ENCODE measurements around the gene BRD9. TPM values are rescaled to one million over a fixed set of nuclear protein-coding genes. Genes with fewer than 3 reads are reported as not detected.

The BRD9 gene
- total and polyA plus RNA-seq, 5 donors from 2014 or later, result 9.7 to 139 (median 12.7) TPM

GRCh38 chr5:927172-928015 is 34.8 kb upstream of the BRD9 start:
- Histone ChIP-seq H3K4me1 (ENCODE audit: control insufficient read depth, insufficient read depth, low read length, poor library complexity, severe bottlenecking) (peaks cover 6% of the 10 kb centered on the region), H3K9me3 (ENCODE audit: control insufficient read depth in 2 of 2, low read length in 2 of 2) (no peaks in the 10 kb centered on the region), H3K27ac (ENCODE audit: insufficient read depth, low read length, poor library complexity, severe bottlenecking) (no peak overlapping the region), H3K27me3 (ENCODE audit: control insufficient read depth, insufficient read depth, low read length) (no peaks in the 10 kb centered on the region), H3K4me3 (ENCODE audit: low read depth, low read length) (no peak overlapping the region), H3K36me3 (ENCODE audit: control insufficient read depth, insufficient read depth, low read length) (no peaks in the 10 kb centered on the region)
- peaks cover 0 to 2% (median 0%) of the 10 kb centered on the region in 7 donors for H3K9me3 Mint-ChIP-seq
- ATAC-seq (ENCODE audit: low read depth in 2 of 2) (no peak), DNase-seq (no peak)
- peaks cover 29% of the 10 kb centered on the region for H3K27me3 Mint-ChIP-seq
- H3K27ac Mint-ChIP-seq, result no peak overlapping the region
- H3K4me3 Mint-ChIP-seq, result no peak overlapping the region
- H3K36me3 Mint-ChIP-seq, result no peaks in the 10 kb centered on the region
- peaks cover 0 to 8% (median 2%) of the 10 kb centered on the region in 4 donors for H3K4me1 Mint-ChIP-seq

GRCh38 chr5:926417-927171 is 34.0 kb upstream of the BRD9 start:
- peaks cover 6% of the 10 kb centered on the region for H3K4me1 ChIP-seq (ENCODE audit: control insufficient read depth, insufficient read depth, low read length, poor library complexity, severe bottlenecking)
- Mint-ChIP-seq H3K4me3 (peak overlapping the region in 1 of 4 donors; percentile 27), H3K4me1 (peaks cover 0 to 8% (median 2%) of the 10 kb centered on the region in 4 donors), H3K36me3 (no peaks in the 10 kb centered on the region), H3K27me3 (peaks cover 29% of the 10 kb centered on the region), H3K27ac (no peak overlapping the region), H3K9me3 (peaks cover 0 to 2% (median 0%) of the 10 kb centered on the region in 7 donors)
- H3K27ac ChIP-seq (ENCODE audit: insufficient read depth, low read length, poor library complexity, severe bottlenecking), result no peak overlapping the region
- no peaks in the 10 kb centered on the region for H3K9me3 ChIP-seq (ENCODE audit: control insufficient read depth in 2 of 2, low read length in 2 of 2)
- H3K4me3 ChIP-seq (ENCODE audit: low read depth, low read length), result no peak overlapping the region
- DNase-seq (no peak), ATAC-seq (ENCODE audit: low read depth in 2 of 2) (peak; percentile 37 to 58)
- H3K36me3 ChIP-seq (ENCODE audit: control insufficient read depth, insufficient read depth, low read length), result no peaks in the 10 kb centered on the region
- H3K27me3 ChIP-seq (ENCODE audit: control insufficient read depth, insufficient read depth, low read length), result no peaks in the 10 kb centered on the region

- peak overlapping the region in 2 of 3 donors; percentile 1 to 17 for H3K27ac Mint-ChIP-seq
- Histone ChIP-seq H3K36me3 (ENCODE audit: control insufficient read depth, insufficient read depth, low read length) (no peaks in the 10 kb centered on the region), H3K4me3 (ENCODE audit: low read depth, low read length) (no peak overlapping the region), H3K27me3 (ENCODE audit: control insufficient read depth, insufficient read depth, low read length) (no peaks in the 10 kb centered on the region), H3K4me1 (ENCODE audit: control insufficient read depth, insufficient read depth, low read length, poor library complexity, severe bottlenecking) (peaks cover 6% of the 10 kb centered on the region), H3K9me3 (ENCODE audit: control insufficient read depth in 2 of 2, low read length in 2 of 2) (no peaks in the 10 kb centered on the region), H3K27ac (ENCODE audit: insufficient read depth, low read length, poor library complexity, severe bottlenecking) (no peak overlapping the region)
- H3K36me3 Mint-ChIP-seq, result no peaks in the 10 kb centered on the region
- H3K9me3 Mint-ChIP-seq, result peaks cover 0 to 2% (median 0%) of the 10 kb centered on the region in 7 donors
- ATAC-seq (ENCODE audit: low read depth in 2 of 2), result peak in 1 of 2 donors; percentile 79
- no peak overlapping the region for H3K4me3 Mint-ChIP-seq
- peaks cover 29% of the 10 kb centered on the region for H3K27me3 Mint-ChIP-seq
- peak; percentile 54 to 74 (median 58) for DNase-seq
- peaks cover 0 to 8% (median 2%) of the 10 kb centered on the region in 4 donors for H3K4me1 Mint-ChIP-seq
These were observed 30.8 kb upstream of the BRD9 start for GRCh38 chr5:923281-923873.

GRCh38 chr5:922436-923280 is 30.1 kb upstream of the BRD9 start:
- Histone ChIP-seq H3K4me1 (ENCODE audit: control insufficient read depth, insufficient read depth, low read length, poor library complexity, severe bottlenecking) (peaks cover 6% of the 10 kb centered on the region), H3K27ac (ENCODE audit: insufficient read depth, low read length, poor library complexity, severe bottlenecking) (no peak overlapping the region), H3K27me3 (ENCODE audit: control insufficient read depth, insufficient read depth, low read length) (no peaks in the 10 kb centered on the region), H3K9me3 (ENCODE audit: control insufficient read depth in 2 of 2, low read length in 2 of 2) (no peaks in the 10 kb centered on the region), H3K4me3 (ENCODE audit: low read depth, low read length) (no peak overlapping the region), H3K36me3 (ENCODE audit: control insufficient read depth, insufficient read depth, low read length) (no peaks in the 10 kb centered on the region)
- H3K9me3 Mint-ChIP-seq, result peaks cover 0 to 2% (median 0%) of the 10 kb centered on the region in 7 donors
- H3K27ac Mint-ChIP-seq, result peak overlapping the region in 1 of 3 donors; percentile 17
- no peaks in the 10 kb centered on the region for H3K36me3 Mint-ChIP-seq
- ATAC-seq (ENCODE audit: low read depth in 2 of 2) (no peak), DNase-seq (no peak)
- H3K4me1 Mint-ChIP-seq, result peaks cover 0 to 5% (median 2%) of the 10 kb centered on the region in 4 donors
- H3K27me3 Mint-ChIP-seq, result peaks cover 23% of the 10 kb centered on the region
- no peak overlapping the region for H3K4me3 Mint-ChIP-seq

GRCh38 chr5:921456-922435 is 29.1 kb upstream of the BRD9 start:
- H3K36me3 ChIP-seq (ENCODE audit: control insufficient read depth, insufficient read depth, low read length), result no peaks in the 10 kb centered on the region
- no peak for ATAC-seq (ENCODE audit: low read depth in 2 of 2)
- no peak overlapping the region for H3K4me3 Mint-ChIP-seq
- no peaks in the 10 kb centered on the region for H3K9me3 ChIP-seq (ENCODE audit: control insufficient read depth in 2 of 2, low read length in 2 of 2)
- H3K9me3 Mint-ChIP-seq, result peaks cover 0 to 2% (median 0%) of the 10 kb centered on the region in 7 donors
- peaks cover 4% of the 10 kb centered on the region for H3K4me1 ChIP-seq (ENCODE audit: control insufficient read depth, insufficient read depth, low read length, poor library complexity, severe bottlenecking)
- peak overlapping the region in 1 of 3 donors; percentile 4 for H3K27ac Mint-ChIP-seq
- no peaks in the 10 kb centered on the region for H3K27me3 ChIP-seq (ENCODE audit: control insufficient read depth, insufficient read depth, low read length)
- no peak overlapping the region for H3K4me3 ChIP-seq (ENCODE audit: low read depth, low read length)
- H3K4me1 Mint-ChIP-seq, result peaks cover 0 to 4% (median 0%) of the 10 kb centered on the region in 4 donors
- DNase-seq, result no peak
- no peaks in the 10 kb centered on the region for H3K36me3 Mint-ChIP-seq
- peaks cover 16% of the 10 kb centered on the region for H3K27me3 Mint-ChIP-seq
- H3K27ac ChIP-seq (ENCODE audit: insufficient read depth, low read length, poor library complexity, severe bottlenecking), result no peak overlapping the region

GRCh38 chr5:920321-920720 is 27.7 kb upstream of the BRD9 start:
- Histone ChIP-seq H3K4me1 (ENCODE audit: control insufficient read depth, insufficient read depth, low read length, poor library complexity, severe bottlenecking) (no peaks in the 10 kb centered on the region), H3K27me3 (ENCODE audit: control insufficient read depth, insufficient read depth, low read length) (no peaks in the 10 kb centered on the region), H3K36me3 (ENCODE audit: control insufficient read depth, insufficient read depth, low read length) (no peaks in the 10 kb centered on the region), H3K27ac (ENCODE audit: insufficient read depth, low read length, poor library complexity, severe bottlenecking) (no peak overlapping the region), H3K9me3 (ENCODE audit: control insufficient read depth in 2 of 2, low read length in 2 of 2) (no peaks in the 10 kb centered on the region), H3K4me3 (ENCODE audit: low read depth, low read length) (no peak overlapping the region)
- DNase-seq (no peak), ATAC-seq (ENCODE audit: low read depth in 2 of 2) (no peak)
- Mint-ChIP-seq H3K4me1 (peaks cover 0 to 3% (median 0%) of the 10 kb centered on the region in 4 donors), H3K4me3 (peak overlapping the region in 1 of 4 donors; percentile 32), H3K27ac (no peak overlapping the region), H3K36me3 (no peaks in the 10 kb centered on the region), H3K27me3 (peaks cover 5% of the 10 kb centered on the region), H3K9me3 (peaks cover 0 to 2% (median 0%) of the 10 kb centered on the region in 7 donors)
